Stimulated activated CD4-positive, alpha-beta T cell treated with anti-CD3 and anti-CD28 coated beads, Interleukin-12 subunit alpha, Interleukin-12 subunit beta, amount 100 ng/mL, for 4 hours (primary cell): ENCODE results near the gene ZNF688.
"Not testable (repeated sequence)": the region's sequence is repeated elsewhere in the genome, so short reads cannot be mapped to it uniquely, and the experiment has no call there.

ENCODE experiments used
- DNase-seq: peaks from one replicate; pipeline ENCODE4 v3.0.0-alpha.2; 2020

ZNF688 gene

DNA sequence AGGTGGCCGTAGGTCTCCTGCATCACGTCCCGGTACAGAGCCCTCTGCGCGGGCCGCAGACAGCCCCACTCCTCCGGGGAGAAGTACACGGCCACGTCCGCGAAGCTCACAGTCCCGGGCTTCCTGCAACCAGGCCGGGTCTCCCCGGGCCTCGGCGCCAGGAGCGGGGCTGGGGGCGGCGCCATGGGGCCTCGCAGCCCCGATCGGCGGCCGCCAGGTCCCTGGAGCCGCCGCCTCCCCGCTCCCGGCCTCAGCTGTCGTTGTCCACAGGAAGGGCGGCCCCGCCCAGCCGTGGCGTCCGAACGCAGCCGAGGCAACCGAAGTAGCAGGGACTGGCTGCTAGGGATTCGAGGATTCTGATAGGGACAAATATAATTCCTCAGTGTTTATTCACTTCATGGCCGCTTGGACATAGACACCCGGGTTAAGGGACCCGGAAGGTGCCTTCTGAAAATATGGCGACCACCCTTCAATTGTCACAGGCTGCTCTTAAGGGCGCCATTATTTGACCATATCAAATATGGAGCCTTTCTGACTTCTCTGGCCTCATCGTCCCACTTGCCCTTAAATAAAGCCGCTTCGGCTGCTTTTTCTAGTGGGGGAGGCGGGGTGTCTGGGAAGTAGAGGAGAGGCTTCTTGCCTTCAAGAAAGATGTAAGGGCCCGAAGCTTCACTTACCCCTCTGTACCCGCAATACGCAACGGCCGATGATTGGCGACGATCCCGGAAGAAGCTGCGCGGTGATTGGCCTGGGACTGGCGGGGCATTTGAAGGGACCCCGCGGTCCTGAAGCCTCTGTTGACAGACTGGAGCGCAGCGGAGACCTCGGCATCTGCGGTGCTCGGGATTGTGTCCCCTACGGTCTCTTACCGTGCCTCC lies at the start of gene ZNF688:
TSS of gene ZNF688 (minus strand) at position 270 of the 878 bp plus-strand sequence. CDS start at position 185, 85 bp downstream.
- peak; percentile 88 for DNase-seq

DNA sequence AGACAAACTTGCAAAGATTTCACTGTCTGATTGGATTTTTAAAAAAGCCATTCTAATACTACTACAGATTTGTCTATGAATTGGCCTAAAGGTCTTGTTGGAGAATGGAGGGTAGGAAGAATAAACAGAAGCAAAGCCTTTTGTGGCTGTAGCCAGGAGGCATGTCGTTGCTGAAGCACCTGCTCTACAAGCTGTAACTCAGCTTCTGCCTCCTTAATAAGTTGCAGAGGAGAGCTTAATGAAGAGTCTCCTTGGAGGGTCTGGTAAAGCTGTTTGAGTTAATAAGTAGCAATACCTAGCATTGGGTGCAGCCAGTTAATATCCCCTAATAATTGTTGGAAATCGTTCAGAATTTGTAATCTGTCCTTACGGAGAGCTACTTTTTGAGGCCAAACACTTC lies 48.7 kb upstream of the ZNF688 start:
- no peak for DNase-seq

DNA sequence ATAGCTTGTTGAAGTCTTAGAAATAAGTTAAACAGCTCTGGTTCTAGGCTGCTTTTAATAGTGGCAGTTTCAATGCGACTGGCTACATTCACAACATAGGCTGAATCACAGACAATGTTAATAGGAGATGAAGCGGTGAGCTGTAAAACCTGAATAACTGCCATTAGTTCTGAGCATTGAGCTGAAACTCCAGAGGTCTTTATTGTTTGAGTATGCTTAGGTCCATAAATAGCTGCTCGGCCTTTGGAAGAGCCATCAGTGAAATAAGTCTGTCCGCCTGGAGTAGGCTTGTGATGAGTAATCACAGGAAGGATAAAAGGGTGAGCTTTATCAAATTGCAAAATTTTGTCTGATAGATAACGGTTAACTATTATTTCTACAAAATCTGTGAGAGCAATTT lies 48.1 kb upstream of the ZNF688 start:
- DNase-seq, result no peak

DNA sequence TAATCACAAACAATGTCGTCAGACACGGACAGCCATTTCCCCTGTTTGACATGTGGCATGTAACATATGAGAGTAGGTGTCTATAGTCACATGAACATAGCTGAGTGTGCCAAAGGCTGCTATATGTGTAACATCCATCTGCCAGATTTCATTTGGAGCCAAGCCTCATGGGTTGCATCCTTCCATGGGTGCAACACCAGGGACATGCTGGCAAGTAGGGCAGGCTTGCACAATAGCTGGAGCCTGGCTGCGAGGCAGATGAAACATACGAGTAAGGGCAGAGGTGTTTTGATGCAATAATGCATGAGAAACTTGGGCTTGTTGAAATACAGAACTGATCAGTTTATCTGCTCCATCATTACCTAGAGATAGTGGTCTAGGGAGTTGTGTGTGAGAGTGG lies 47.7 kb upstream of the ZNF688 start:
- DNase-seq, result no peak

- peak; percentile 60 for DNase-seq
Measured at GRCh38 chr16:30615358-30616091, 44.0 kb upstream of the ZNF688 start.

GRCh38 chr16:30609926-30610839 lies 38.7 kb upstream of the ZNF688 start, which contains the start of gene ZNF689:
Gene ZNF689 (minus strand): TSS chr16:30610389. CDS start chr16:30610041, 348 bp downstream.
- DNase-seq, result peak; percentile 88

- peak; percentile 50 for DNase-seq
Measured at GRCh38 chr16:30609002-30609925, 37.8 kb upstream of the ZNF688 start.

- no peak for DNase-seq
Measured at GRCh38 chr16:30606004-30606403, 34.5 kb upstream of the ZNF688 start.

DNA sequence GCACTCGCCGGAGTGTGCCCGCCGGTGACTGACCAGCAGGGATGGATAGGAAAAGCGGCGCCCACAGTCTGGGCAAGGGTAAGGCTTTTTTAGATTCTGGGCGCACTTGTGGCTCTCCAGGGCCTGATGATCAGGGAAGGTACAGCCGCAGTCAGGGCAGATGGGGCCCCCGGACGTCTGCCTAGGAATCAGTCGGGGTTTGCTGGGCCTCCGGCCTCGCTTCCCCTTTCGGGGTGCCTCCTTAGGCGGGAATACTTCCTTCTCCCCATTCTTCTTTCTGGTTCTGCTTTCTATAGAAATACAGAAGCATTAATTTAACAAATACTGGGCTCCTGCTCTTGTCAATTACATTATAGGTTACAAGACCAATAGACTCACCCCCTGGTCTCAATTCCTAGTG lies 33.6 kb upstream of the ZNF688 start:
- DNase-seq, result no peak

- DNase-seq, result no peak
Measured at GRCh38 chr16:30604316-30604947, 32.9 kb upstream of the ZNF688 start.

GRCh38 chr16:30603945-30604315 lies 32.4 kb upstream of the ZNF688 start:
- no peak for DNase-seq

DNA sequence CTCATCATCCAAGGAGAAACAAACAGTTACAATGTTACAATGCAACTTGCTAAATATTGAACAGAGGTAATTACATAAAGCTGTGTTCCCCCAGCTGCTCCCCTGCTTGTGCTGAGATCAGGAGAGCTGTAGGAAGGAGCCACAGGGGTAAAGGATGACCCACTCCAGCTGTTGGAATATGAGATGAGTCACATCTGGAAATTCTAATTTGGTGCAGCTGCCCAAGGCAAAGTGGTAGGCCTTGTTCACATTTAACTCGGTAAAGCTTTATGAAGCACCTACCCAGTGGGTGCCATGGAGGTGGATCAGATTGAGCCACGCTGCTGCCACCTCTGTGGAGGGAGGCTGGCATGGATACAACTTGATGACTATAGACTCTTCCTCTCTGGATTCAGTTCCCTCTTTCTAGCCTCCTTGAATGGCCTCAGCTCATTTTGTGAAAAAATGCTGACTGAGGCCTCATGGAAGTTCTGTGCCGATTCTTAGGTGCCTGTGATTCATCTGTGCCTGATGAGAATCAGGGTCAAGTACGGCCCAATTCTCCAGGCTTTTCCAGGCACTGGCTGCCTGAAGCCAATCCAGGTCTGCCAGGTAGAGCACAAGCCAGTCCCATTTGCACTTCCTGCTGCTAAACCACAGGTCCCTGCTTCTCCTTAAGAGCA lies 31.2 kb upstream of the ZNF688 start:
- DNase-seq, result no peak

GRCh38 chr16:30601966-30602365 lies 30.5 kb upstream of the ZNF688 start:
- DNase-seq, result no peak

DNA sequence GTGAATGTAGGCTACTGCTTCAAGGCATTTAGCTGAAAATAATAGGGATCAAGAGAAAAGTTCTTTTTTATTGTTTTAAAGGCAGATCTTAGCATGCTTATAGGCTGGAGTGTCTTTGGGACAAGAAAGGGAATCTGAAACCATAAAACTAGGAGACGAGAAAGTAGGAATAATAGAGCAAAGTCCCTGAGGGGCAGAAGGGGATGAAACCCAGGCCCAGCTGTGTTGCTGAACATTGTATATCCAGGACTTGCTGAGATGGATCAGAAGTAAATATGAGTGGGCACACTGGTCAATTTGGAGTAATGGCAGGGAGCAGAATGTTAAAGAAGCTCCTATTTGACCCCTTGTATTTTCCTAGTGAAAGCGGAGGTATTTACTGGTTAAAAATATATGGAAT lies 29.4 kb upstream of the ZNF688 start:
- DNase-seq, result no peak

- DNase-seq, result no peak
Measured at GRCh38 chr16:30600215-30600614, 28.7 kb upstream of the ZNF688 start.

DNA sequence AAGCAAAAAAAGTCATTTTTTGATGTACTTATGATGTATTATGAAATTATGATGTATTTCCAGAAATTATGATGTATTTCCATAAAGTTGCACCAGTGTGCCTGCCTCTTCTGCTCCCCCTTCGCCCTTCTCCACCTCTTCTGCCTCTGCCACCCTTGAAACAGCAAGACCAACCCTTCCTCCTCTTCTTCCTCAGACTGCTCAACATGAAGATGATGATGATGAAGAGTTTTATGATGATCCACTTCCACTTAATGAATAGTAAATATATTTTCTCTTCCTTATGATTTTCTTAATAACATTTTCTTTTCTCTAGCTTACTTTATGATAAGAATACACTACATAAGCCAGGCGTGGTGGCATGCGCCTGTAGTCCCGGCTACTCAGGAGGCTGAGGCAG lies 21.4 kb upstream of the ZNF688 start:
- no peak for DNase-seq

DNA sequence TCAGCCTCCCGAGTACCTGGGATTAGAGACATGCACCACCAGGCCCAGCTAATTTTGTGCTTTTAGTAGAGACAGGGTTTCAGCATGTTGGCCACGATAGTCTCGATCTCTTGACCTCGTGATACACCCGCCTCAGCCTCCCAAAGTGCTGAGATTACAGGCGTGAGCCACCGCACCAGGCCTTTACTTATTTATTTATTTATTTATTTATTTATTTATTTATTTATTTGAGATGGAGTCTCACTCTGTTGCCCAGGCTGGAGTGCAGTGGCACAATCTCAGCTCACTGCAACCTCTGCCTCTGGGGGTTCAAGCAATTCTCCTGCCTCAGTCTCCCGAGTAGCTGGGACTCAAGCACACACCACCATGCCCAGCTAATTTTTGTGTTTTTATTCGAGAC lies 19.4 kb upstream of the ZNF688 start:
- DNase-seq, result not testable (repeated sequence)

- DNase-seq, result not testable (repeated sequence)
Measured at GRCh38 chr16:30589582-30589981, 18.1 kb upstream of the ZNF688 start.

GRCh38 chr16:30588651-30589050 lies 17.1 kb upstream of the ZNF688 start:
- DNase-seq, result no peak

- peak; percentile 83 for DNase-seq
Measured at GRCh38 chr16:30585400-30586191, 14.1 kb upstream of the ZNF688 start, which contains the start of gene ZNF785. Gene ZNF785 (minus strand): TSS chr16:30585697. CDS start chr16:30585611, 86 bp downstream.
